HT-29 (cell line): ENCODE results near the gene MYADM. TPM values are rescaled to one million over a fixed set of nuclear protein-coding genes. Genes with fewer than 3 reads are reported as not detected.

Experiments used
- DNase-seq: peaks from one replicate; pipeline ENCODE4 v3.0.0-alpha.2; 2015; ENCODE audit warnings: low spot score
- total RNA-seq: library from RNA; depleted of rRNA; stranded (reverse); fragments of >200 nt; shearing (Covaris generic); gene quantifications from 2 replicates; pipeline ENCODE4 v1.2.3, GENCODE V29; 2014; rRNA removed

Gene MYADM
- total RNA-seq, 1 experiment from 2014 or later, result 139 TPM

DNA sequence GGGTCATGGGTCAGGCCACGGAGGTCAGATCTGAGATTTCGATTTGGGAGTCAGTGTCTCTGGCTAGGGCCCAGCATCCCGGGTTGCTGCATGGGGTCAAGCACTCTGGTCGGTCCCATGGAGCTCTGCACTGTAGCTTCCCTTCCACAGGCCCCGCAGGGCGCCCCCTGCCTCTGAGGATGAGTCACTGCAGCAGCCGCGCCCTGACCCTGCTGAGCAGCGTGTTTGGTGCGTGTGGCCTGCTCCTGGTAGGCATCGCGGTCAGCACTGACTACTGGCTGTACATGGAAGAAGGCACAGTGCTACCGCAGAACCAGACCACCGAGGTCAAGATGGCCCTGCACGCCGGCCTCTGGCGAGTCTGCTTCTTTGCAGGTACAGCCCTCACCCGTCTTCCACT, 45.0 kb downstream of the MYADM start:
- no peak for DNase-seq

- no peak for DNase-seq
Observed at GRCh38 chr19:53915000-53915399, 47.3 kb downstream of the MYADM start.

- DNase-seq, result no peak
Observed at GRCh38 chr19:53916004-53916403, 48.3 kb downstream of the MYADM start.

DNA sequence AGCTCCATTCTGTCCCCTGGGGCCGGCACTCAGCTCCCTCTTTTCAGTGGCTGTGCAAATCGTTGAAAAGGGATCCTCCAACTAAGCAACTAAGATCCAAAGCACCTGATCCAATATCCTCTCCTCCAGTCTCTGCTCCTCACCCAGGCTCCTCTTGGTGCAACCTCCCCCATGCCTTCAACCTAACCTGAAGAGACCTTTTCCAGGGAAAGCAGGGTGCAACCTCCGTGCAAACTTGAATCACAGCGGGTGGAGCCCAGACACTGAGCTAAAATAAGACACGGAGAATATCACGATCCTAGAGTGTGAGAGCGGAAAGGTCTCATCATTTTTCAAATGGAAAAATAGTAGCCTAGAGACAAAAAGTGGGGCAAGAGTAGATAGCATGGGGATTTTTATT, 49.7 kb downstream of the MYADM start:
- no peak for DNase-seq

Other genes starting within 250 kb of the MYADM start
- gene DPRX, start 235.9 kb upstream of the MYADM start, total RNA-seq, result not detected in 2 replicates
- gene NLRP12, start 43.6 kb upstream of the MYADM start, total RNA-seq, result not detected in 2 replicates
- 0.03 and 0.05 TPM in 2 replicates for gene PRKCG, start 14.3 kb downstream of the MYADM start, total RNA-seq
- not detected in 2 replicates for gene CACNG7, start 41.4 kb downstream of the MYADM start, total RNA-seq
- 0.10 and 0.86 TPM in 2 replicates for gene CACNG8, start 95.1 kb downstream of the MYADM start, total RNA-seq
- gene CACNG6, start 123.8 kb downstream of the MYADM start, total RNA-seq, result 0.99 and 2.3 TPM in 2 replicates
- gene VSTM1, start 196.0 kb downstream of the MYADM start, total RNA-seq, result not detected in 2 replicates
- not detected in 2 replicates for gene TARM1, start 213.5 kb downstream of the MYADM start, total RNA-seq
- 0.05 TPM in 1 of 2 replicates, not detected in the other for gene OSCAR, start 232.9 kb downstream of the MYADM start, total RNA-seq
- 133 and 176 TPM in 2 replicates for gene NDUFA3, start 235.0 kb downstream of the MYADM start, total RNA-seq
- gene TFPT, start 247.8 kb downstream of the MYADM start, total RNA-seq, result 10.7 and 20.0 TPM in 2 replicates
- gene PRPF31, start 247.9 kb downstream of the MYADM start, total RNA-seq, result 157 and 165 TPM in 2 replicates